Stomach (tissue), 4 donors: Measurements from ENCODE around the gene PLEKHA5.
"Not testable (repeated sequence)": the region's sequence is repeated elsewhere in the genome, so short reads cannot be mapped to it uniquely, and the experiment has no call there.

Experiments used
- CTCF ChIP-seq, 7 experiments: fragments of 450-650 bp in 4 of 7; fragments of 200-600 bp in 3 of 7; sonication (generic) in 3 of 7; IDR thresholded peaks; one replicate each; pipeline ENCODE4 v1.5.1; 2016 to 2019; ENCODE audit warnings: antibody characterized with exemption in 7 of 7, control low read depth in 2 of 7, mild to moderate bottlenecking in 1 of 7
- POLR2AphosphoS5 ChIP-seq, 3 donors: sonication (generic); formaldehyde crosslinking; IDR thresholded peaks; one replicate each; pipeline ENCODE4 v1.6.1; 2016; ENCODE audit warnings: antibody characterized with exemption in 3 of 3

DNA sequence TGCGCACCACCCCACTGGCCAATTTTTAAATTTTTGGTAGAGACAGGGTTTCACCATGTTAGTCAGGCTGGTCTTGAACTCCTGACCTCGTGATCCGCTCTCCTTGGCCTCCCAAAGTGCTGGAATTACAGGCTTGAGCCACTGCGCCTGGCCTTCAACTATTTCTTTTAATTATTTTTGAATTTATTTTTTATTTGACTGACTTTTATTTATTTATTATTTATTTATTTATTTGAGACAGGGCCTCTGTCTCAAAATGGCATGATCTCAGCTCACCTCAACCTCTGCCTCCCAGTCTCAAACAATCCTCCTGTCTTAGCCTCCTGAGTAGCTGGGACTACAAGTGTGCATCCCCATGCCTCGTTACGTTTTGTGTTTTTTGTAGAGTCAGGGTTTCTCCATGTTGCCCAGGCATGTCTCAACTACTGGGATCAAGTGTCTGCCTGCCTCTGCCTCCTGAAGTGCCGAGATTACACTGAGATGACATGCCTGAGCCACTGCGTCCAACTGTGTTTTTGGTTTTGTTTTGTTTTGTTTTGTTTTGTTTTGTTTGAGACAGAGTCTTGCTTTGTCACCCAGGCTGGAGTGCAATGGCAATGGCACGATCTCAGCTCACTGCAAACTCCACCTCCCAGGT lies 271.2 kb downstream of the PLEKHA5 start:
- TF ChIP-seq POLR2AphosphoS5, CTCF (IDR thresholded peaks at IDR 0.05): not testable (repeated sequence)
